NCI-H524 treated with DMSO at 0.1 percent for 48 hours (cell line): Measurements from ENCODE around the gene TUBB4A.

ENCODE experiments used
- DNase-seq: peaks from one replicate; lab custom pipeline; 2025; lab: John Stamatoyannopoulos, UW

The TUBB4A gene

GRCh38 chr19:6494438-6495036, 7.6 kb downstream of the TUBB4A start:
- no peak for DNase-seq

- DNase-seq: no peak
Observed at GRCh38 chr19:6491802-6492592, 10.1 kb downstream of the TUBB4A start.

- DNase-seq: no peak
Observed at GRCh38 chr19:6490134-6490533, 12.0 kb downstream of the TUBB4A start.

- no peak for DNase-seq
Observed at GRCh38 chr19:6489278-6490061, 12.6 kb downstream of the TUBB4A start.

GRCh38 chr19:6484831-6485230, 17.3 kb downstream of the TUBB4A start:
- no peak for DNase-seq

- no peak for DNase-seq
Observed at GRCh38 chr19:6484230-6484629, 17.9 kb downstream of the TUBB4A start.

GRCh38 chr19:6483235-6483634, 18.9 kb downstream of the TUBB4A start:
- no peak for DNase-seq

- no peak for DNase-seq
Observed at GRCh38 chr19:6482343-6482686, 19.8 kb downstream of the TUBB4A start.

GRCh38 chr19:6481541-6482342, 20.4 kb downstream of the TUBB4A start, which contains the start of gene DENND1C:
DENND1C (minus strand) TSS chr19:6481787; CDS start chr19:6481695, 92 bp downstream.
- no peak for DNase-seq

GRCh38 chr19:6480848-6481415, 21.2 kb downstream of the TUBB4A start:
- no peak for DNase-seq

- no peak for DNase-seq
Observed at GRCh38 chr19:6479836-6480398, 22.2 kb downstream of the TUBB4A start.

- no peak for DNase-seq
Observed at GRCh38 chr19:6478815-6479214, 23.3 kb downstream of the TUBB4A start.

- no peak for DNase-seq
Observed at GRCh38 chr19:6476896-6477431, 25.1 kb downstream of the TUBB4A start.

- DNase-seq: no peak
Observed at GRCh38 chr19:6476155-6476895, 25.8 kb downstream of the TUBB4A start.

- DNase-seq: no peak
Observed at GRCh38 chr19:6475321-6476108, 26.6 kb downstream of the TUBB4A start.

GRCh38 chr19:6473647-6474046, 28.5 kb downstream of the TUBB4A start:
- DNase-seq: no peak

- no peak for DNase-seq
Observed at GRCh38 chr19:6472713-6473112, 29.4 kb downstream of the TUBB4A start.

GRCh38 chr19:6471076-6471475, 31.0 kb downstream of the TUBB4A start:
- no peak for DNase-seq

GRCh38 chr19:6470173-6470572, 31.9 kb downstream of the TUBB4A start:
- DNase-seq: no peak

- no peak for DNase-seq
Observed at GRCh38 chr19:6467384-6467783, 34.7 kb downstream of the TUBB4A start.
